ENCODE data around the gene DAB1.
A peak's percentile ranks its signal among the peaks of the same experiment; 100 is the strongest.

DAB1 gene

GRCh38 chr1:57127976-57128375, 295.9 kb downstream of the DAB1 start:
- H3K4me3 ChIP-seq (ENCODE audit: low read length): no peak overlapping the region
- DNase-seq (ENCODE audit: low read depth): no peak
- no peak for TF ChIP-seq CTCF (conservative IDR thresholded peaks at IDR 0.05; ENCODE audit: low read depth, low read length)

GRCh38 chr1:57124768-57125446, 299.0 kb downstream of the DAB1 start:
- no peak overlapping the region for H3K4me3 ChIP-seq (ENCODE audit: low read length)
- peak; percentile 29 for TF ChIP-seq CTCF (conservative IDR thresholded peaks at IDR 0.05; ENCODE audit: low read depth, low read length)
- DNase-seq (ENCODE audit: low read depth): no peak

DNA sequence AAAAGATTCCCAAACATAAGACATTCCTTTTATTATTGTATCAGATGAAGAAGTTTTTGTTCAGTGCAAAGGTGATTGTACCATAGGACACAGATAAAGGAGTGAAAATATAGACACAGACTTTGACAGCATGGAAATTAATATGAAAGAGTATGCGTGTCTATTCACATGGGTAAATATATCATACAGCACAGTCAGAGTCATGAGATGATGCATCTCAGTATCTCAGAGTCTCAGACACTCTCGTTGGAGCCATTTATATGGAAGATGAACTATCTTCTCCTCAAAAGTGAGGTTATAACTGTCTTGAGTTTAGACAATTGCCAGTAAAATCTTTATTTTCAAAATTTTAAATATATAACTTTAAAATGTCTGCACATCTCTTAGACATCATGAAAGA, 299.7 kb downstream of the DAB1 start:
- no peak for TF ChIP-seq CTCF (conservative IDR thresholded peaks at IDR 0.05; ENCODE audit: low read depth, low read length)
- H3K4me3 ChIP-seq (ENCODE audit: low read length): no peak overlapping the region
- no peak for DNase-seq (ENCODE audit: low read depth)

- DNase-seq (ENCODE audit: low read depth): no peak
- TF ChIP-seq CTCF (conservative IDR thresholded peaks at IDR 0.05; ENCODE audit: low read depth, low read length): no peak
- no peak overlapping the region for H3K4me3 ChIP-seq (ENCODE audit: low read length)
Observed at GRCh38 chr1:57122031-57122430, 301.8 kb downstream of the DAB1 start.

DNA sequence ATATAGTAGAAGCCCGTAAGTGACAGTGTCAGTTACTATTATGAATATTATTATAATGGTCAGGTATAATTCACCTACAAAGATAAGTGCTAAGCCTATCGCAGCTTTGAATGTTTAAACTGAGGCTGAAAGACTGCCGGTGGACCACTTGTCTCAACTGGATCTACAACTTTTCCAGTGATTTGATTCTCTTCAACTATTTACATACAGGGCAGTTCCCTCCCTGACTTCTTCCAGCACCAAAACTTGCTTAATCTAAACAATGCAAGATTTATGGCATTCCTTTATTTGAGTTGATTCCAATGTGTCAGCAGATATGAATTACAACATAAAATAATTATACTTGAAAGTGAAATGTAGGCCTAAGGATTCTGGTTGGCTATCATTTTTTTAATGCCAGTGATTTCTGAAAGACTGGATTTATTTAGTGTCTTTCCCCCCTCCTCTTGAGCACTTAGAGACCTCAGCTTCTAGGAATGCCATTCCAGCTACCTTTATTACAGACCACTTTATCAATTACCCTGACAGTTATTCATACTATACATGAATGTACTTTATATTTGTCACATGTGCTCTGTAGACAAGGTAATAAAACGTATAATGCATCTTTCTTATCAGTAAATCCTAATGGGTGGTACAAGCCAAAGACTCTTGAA, 304.8 kb downstream of the DAB1 start:
- no peak for TF ChIP-seq CTCF (conservative IDR thresholded peaks at IDR 0.05; ENCODE audit: low read depth, low read length)
- H3K4me3 ChIP-seq (ENCODE audit: low read length): no peak overlapping the region
- DNase-seq (ENCODE audit: low read depth): no peak

DNA sequence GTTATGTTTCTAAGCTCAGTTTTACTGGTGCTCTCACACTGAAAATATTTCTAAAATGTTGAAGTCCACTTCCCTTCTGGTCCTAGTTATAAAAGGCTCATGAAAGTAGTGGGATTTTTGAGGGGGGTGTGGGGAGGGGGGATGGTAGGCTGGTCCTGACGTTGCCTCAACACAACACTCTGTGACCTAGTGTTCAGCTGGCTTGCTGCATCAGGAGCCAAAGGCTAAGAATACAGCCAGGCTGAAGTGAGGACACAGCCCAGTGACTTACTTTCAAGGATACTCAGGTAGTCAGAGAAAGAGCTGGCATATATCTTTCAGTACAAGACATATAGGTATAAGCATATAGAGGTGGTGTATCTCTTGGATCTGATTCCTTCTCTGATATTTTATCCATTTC, 306.1 kb downstream of the DAB1 start:
- no peak overlapping the region for H3K4me3 ChIP-seq (ENCODE audit: low read length)
- DNase-seq (ENCODE audit: low read depth): no peak
- TF ChIP-seq CTCF (conservative IDR thresholded peaks at IDR 0.05; ENCODE audit: low read depth, low read length): no peak

DNA sequence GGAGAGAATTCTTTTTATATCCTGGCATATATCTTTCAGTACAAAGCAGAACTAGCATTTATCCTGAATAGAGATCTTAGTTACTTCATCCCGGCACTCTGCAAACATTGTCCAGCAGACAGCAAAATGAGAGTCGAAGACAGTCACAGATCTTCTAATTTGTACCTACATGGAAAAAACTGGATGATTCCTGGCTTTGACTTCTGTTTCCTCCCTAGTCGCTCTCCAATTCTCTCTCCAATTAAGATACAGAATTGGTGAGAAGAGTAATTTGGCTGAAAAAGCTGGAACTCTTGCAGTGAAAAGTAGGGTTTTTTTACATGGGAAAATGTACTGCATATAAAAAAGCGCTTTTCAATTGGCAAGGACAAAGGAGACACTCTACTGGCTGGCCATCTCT, 307.0 kb downstream of the DAB1 start:
- no peak for TF ChIP-seq CTCF (conservative IDR thresholded peaks at IDR 0.05; ENCODE audit: low read depth, low read length)
- no peak overlapping the region for H3K4me3 ChIP-seq (ENCODE audit: low read length)
- no peak for DNase-seq (ENCODE audit: low read depth)

Data from retinal pigment epithelial cell (primary cell).